ENCODE data around the gene ARHGAP11A. TPM values are rescaled to one million over a fixed set of nuclear protein-coding genes. Genes with fewer than 3 reads are reported as not detected.

Gene ARHGAP11A
- total and polyA plus RNA-seq, 9 of the 15 experiments (the other 6 are each of a cell fraction or from before 2014, with no cell fraction given) = 17.5 to 92.5 (median 61.1) TPM

- TF ChIP-seq SIX5 (IDR thresholded peaks at IDR 0.05; ENCODE audit: borderline replicate concordance in 1 of 2, insufficient read depth in 1 of 2, low read depth in 1 of 2, low read length in 2 of 2) (no peak), ZNF589 (CRISPR knock-in tag; IDR thresholded peaks at IDR 0.05; ENCODE audit: low read depth) (no peak), ZNF347 (CRISPR knock-in tag; IDR thresholded peaks at IDR 0.05; ENCODE audit: low read depth) (no peak), CTBP1 (IDR thresholded peaks at IDR 0.05; ENCODE audit: borderline replicate concordance) (peak; percentile 80), ZNF431 (CRISPR knock-in tag; IDR thresholded peaks at IDR 0.05) (no peak), FOXO4 (CRISPR knock-in tag; IDR thresholded peaks at IDR 0.05) (no peak), MAFK (IDR thresholded peaks at IDR 0.05; ENCODE audit: low read length) (no peak), HMGN3 (IDR thresholded peaks at IDR 0.05; ENCODE audit: borderline replicate concordance, extremely low read depth, insufficient read length, low read depth, low read length) (peak; percentile 31), MEIS2 (IDR thresholded peaks at IDR 0.05; ENCODE audit: partially characterized antibody) (no peak), ELF4 (CRISPR knock-in tag; IDR thresholded peaks at IDR 0.05) (no peak), SAFB2 (IDR thresholded peaks at IDR 0.05; ENCODE audit: borderline replicate concordance, low read depth, low read length, severe bottlenecking) (no peak), NRF1 (conservative IDR thresholded peaks at IDR 0.05 in 1 of 2, IDR thresholded peaks at IDR 0.05 in 1 of 2) (peak; percentile 10 to 25; a peak in 1 of 4 replicates), CLOCK (CRISPR knock-in tag; IDR thresholded peaks at IDR 0.05; ENCODE audit: borderline replicate concordance) (no peak), RBM14 (IDR thresholded peaks at IDR 0.05; ENCODE audit: borderline replicate concordance, insufficient read depth, low read depth, low read length) (no peak), NR3C1 (CRISPR knock-in tag; IDR thresholded peaks at IDR 0.05) (no peak)
- TF ChIP-seq, protein P1, sequence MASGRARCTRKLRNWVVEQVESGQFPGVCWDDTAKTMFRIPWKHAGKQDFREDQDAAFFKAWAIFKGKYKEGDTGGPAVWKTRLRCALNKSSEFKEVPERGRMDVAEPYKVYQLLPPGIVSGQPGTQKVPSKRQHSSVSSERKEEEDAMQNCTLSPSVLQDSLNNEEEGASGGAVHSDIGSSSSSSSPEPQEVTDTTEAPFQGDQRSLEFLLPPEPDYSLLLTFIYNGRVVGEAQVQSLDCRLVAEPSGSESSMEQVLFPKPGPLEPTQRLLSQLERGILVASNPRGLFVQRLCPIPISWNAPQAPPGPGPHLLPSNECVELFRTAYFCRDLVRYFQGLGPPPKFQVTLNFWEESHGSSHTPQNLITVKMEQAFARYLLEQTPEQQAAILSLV (tag; IDR thresholded peaks at IDR 0.05) = no peak
These were observed 26.3 kb downstream of the ARHGAP11A start, which contains the start of gene SCG5 (continued) for GRCh38 chr15:32641517-32642059.
